H1 (cell line): ENCODE measurements around the gene CD58. TPM values are rescaled to one million over a fixed set of nuclear protein-coding genes. Genes with fewer than 3 reads are reported as not detected.

Experiments
- EGR1 ChIP-seq: IDR thresholded peaks from 2 replicates; pipeline ENCODE4 v1.6.1; 2011; ENCODE audit warnings: low read depth, low read length, borderline replicate concordance
- polyA plus RNA-seq, 7 experiments: library from polyadenylated mRNA; depleted of rRNA in 3 of 7; stranded (reverse) in 5 of 7; unstranded in 2 of 7; fragments of >200 nt in 5 of 7; fragments of 200-250 nt in 2 of 7; gene quantifications; 1 replicate in 5 of 7; 2 replicates in 1 of 7; 4 replicates in 1 of 7; pipeline versions ENCODE4 v1.2.1 to v1.2.3, GENCODE V29; 2011 to 2013; ENCODE audit warnings: missing spikeins in 2 of 7, mixed read lengths in 2 of 7
- total RNA-seq: library from RNA; stranded (reverse); fragmentation: NEBNext Ultra II Directional; extraction: Animal tissue kit (Norgen Biotek cat#: 25700); gene quantifications from 2 replicates; pipeline ENCODE4 v1.2.1, GENCODE V29; 2021

Gene CD58
- total and polyA plus RNA-seq, 2 of the 8 experiments (the other 6 are each of a cell fraction or from before 2014, with no cell fraction given) = 5.3 to 5.5 TPM

GRCh38 chr1:116587501-116588227, 16.8 kb upstream of the CD58 start (continued):
- no peak for TF ChIP-seq EGR1
- TF ChIP-seq, all 59 proteins: peak for 0
